ENCODE data around the gene USP30. TPM values are rescaled to one million over a fixed set of nuclear protein-coding genes. Genes with fewer than 3 reads are reported as not detected.
"Not testable (repeated sequence)": the region's sequence is repeated elsewhere in the genome, so short reads cannot be mapped to it uniquely, and the experiment has no call there.

USP30 gene
- total RNA-seq, 1 experiment from 2014 or later, result 8.7 TPM

GRCh38 chr12:109033239-109034196 lies 18.9 kb upstream of the USP30 start:
- no peak for DNase-seq
- no peaks in the 10 kb centered on the region for H3K36me3 ChIP-seq (replicated peaks; ENCODE audit: control insufficient read depth, insufficient read depth, low read length)
- H3K27me3 ChIP-seq (ENCODE audit: control insufficient read depth, insufficient read depth, low read length), result no peaks in the 10 kb centered on the region
- H3K4me3 ChIP-seq (ENCODE audit: insufficient read depth, low read depth, low read length), result no peak overlapping the region

GRCh38 chr12:109036975-109037374 lies 15.4 kb upstream of the USP30 start:
- no peak overlapping the region for H3K4me3 ChIP-seq (ENCODE audit: insufficient read depth, low read depth, low read length)
- H3K36me3 ChIP-seq (replicated peaks; ENCODE audit: control insufficient read depth, insufficient read depth, low read length), result no peaks in the 10 kb centered on the region
- DNase-seq, result no peak
- H3K27me3 ChIP-seq (ENCODE audit: control insufficient read depth, insufficient read depth, low read length), result no peaks in the 10 kb centered on the region

- DNase-seq, result no peak
- Histone ChIP-seq H3K36me3 (replicated peaks; ENCODE audit: control insufficient read depth, insufficient read depth, low read length) (no peaks in the 10 kb centered on the region), H3K4me3 (ENCODE audit: insufficient read depth, low read depth, low read length) (no peak overlapping the region), H3K27me3 (ENCODE audit: control insufficient read depth, insufficient read depth, low read length) (no peaks in the 10 kb centered on the region)
Observed at GRCh38 chr12:109044241-109044640, 8.1 kb upstream of the USP30 start.

GRCh38 chr12:109047081-109047805 lies 5.1 kb upstream of the USP30 start:
- Histone ChIP-seq H3K4me3 (ENCODE audit: insufficient read depth, low read depth, low read length) (no peak overlapping the region), H3K36me3 (replicated peaks; ENCODE audit: control insufficient read depth, insufficient read depth, low read length) (no peaks in the 10 kb centered on the region), H3K27me3 (ENCODE audit: control insufficient read depth, insufficient read depth, low read length) (no peaks in the 10 kb centered on the region)
- DNase-seq, result no peak

- DNase-seq; H3K4me3 ChIP-seq (ENCODE audit: insufficient read depth, low read depth, low read length); H3K27me3 ChIP-seq (ENCODE audit: control insufficient read depth, insufficient read depth, low read length); H3K36me3 ChIP-seq (replicated peaks; ENCODE audit: control insufficient read depth, insufficient read depth, low read length): not testable (repeated sequence)
Observed at GRCh38 chr12:109048706-109049105, 3.7 kb upstream of the USP30 start.

GRCh38 chr12:109049794-109050193 lies 2.6 kb upstream of the USP30 start:
- H3K4me3 ChIP-seq (ENCODE audit: insufficient read depth, low read depth, low read length); DNase-seq; H3K36me3 ChIP-seq (replicated peaks; ENCODE audit: control insufficient read depth, insufficient read depth, low read length); H3K27me3 ChIP-seq (ENCODE audit: control insufficient read depth, insufficient read depth, low read length): not testable (repeated sequence)

- no peak for DNase-seq
- no peaks in the 10 kb centered on the region for H3K27me3 ChIP-seq (ENCODE audit: control insufficient read depth, insufficient read depth, low read length)
- no peaks in the 10 kb centered on the region for H3K36me3 ChIP-seq (replicated peaks; ENCODE audit: control insufficient read depth, insufficient read depth, low read length)
- H3K4me3 ChIP-seq (ENCODE audit: insufficient read depth, low read depth, low read length), result peak overlapping the region; percentile 80
Observed at GRCh38 chr12:109052097-109052413, 321 bp upstream of the USP30 start.

GRCh38 chr12:109053382-109054123 lies 1.2 kb downstream of the USP30 start:
- Histone ChIP-seq H3K4me3 (ENCODE audit: insufficient read depth, low read depth, low read length) (peak overlapping the region; percentile 80), H3K36me3 (replicated peaks; ENCODE audit: control insufficient read depth, insufficient read depth, low read length) (no peaks in the 10 kb centered on the region), H3K27me3 (ENCODE audit: control insufficient read depth, insufficient read depth, low read length) (no peaks in the 10 kb centered on the region)
- peak; percentile 9 for DNase-seq

- DNase-seq; H3K4me3 ChIP-seq (ENCODE audit: insufficient read depth, low read depth, low read length); H3K27me3 ChIP-seq (ENCODE audit: control insufficient read depth, insufficient read depth, low read length); H3K36me3 ChIP-seq (replicated peaks; ENCODE audit: control insufficient read depth, insufficient read depth, low read length): not testable (repeated sequence)
Observed at GRCh38 chr12:109054124-109054513, 1.7 kb downstream of the USP30 start.

GRCh38 chr12:109054520-109054919 lies 2.1 kb downstream of the USP30 start:
- DNase-seq, result no peak
- Histone ChIP-seq H3K27me3 (ENCODE audit: control insufficient read depth, insufficient read depth, low read length) (no peaks in the 10 kb centered on the region), H3K36me3 (replicated peaks; ENCODE audit: control insufficient read depth, insufficient read depth, low read length) (no peaks in the 10 kb centered on the region), H3K4me3 (ENCODE audit: insufficient read depth, low read depth, low read length) (no peak overlapping the region)

GRCh38 chr12:109056891-109057290 lies 4.5 kb downstream of the USP30 start:
- no peak for DNase-seq
- H3K4me3 ChIP-seq (ENCODE audit: insufficient read depth, low read depth, low read length), result no peak overlapping the region
- H3K36me3 ChIP-seq (replicated peaks; ENCODE audit: control insufficient read depth, insufficient read depth, low read length), result no peaks in the 10 kb centered on the region
- H3K27me3 ChIP-seq (ENCODE audit: control insufficient read depth, insufficient read depth, low read length), result no peaks in the 10 kb centered on the region

- no peaks in the 10 kb centered on the region for H3K27me3 ChIP-seq (ENCODE audit: control insufficient read depth, insufficient read depth, low read length)
- no peaks in the 10 kb centered on the region for H3K36me3 ChIP-seq (replicated peaks; ENCODE audit: control insufficient read depth, insufficient read depth, low read length)
- no peak for DNase-seq
- H3K4me3 ChIP-seq (ENCODE audit: insufficient read depth, low read depth, low read length), result no peak overlapping the region
Observed at GRCh38 chr12:109057376-109057775, 5.0 kb downstream of the USP30 start.

GRCh38 chr12:109058773-109059172 lies 6.4 kb downstream of the USP30 start:
- no peaks in the 10 kb centered on the region for H3K27me3 ChIP-seq (ENCODE audit: control insufficient read depth, insufficient read depth, low read length)
- no peak for DNase-seq
- H3K36me3 ChIP-seq (replicated peaks; ENCODE audit: control insufficient read depth, insufficient read depth, low read length), result no peaks in the 10 kb centered on the region
- no peak overlapping the region for H3K4me3 ChIP-seq (ENCODE audit: insufficient read depth, low read depth, low read length)

GRCh38 chr12:109064143-109064542 lies 11.8 kb downstream of the USP30 start:
- no peak for DNase-seq
- no peak overlapping the region for H3K4me3 ChIP-seq (ENCODE audit: insufficient read depth, low read depth, low read length)
- H3K36me3 ChIP-seq (replicated peaks; ENCODE audit: control insufficient read depth, insufficient read depth, low read length), result no peaks in the 10 kb centered on the region
- no peaks in the 10 kb centered on the region for H3K27me3 ChIP-seq (ENCODE audit: control insufficient read depth, insufficient read depth, low read length)
